OCI-LY3 (cell line): Measurements from ENCODE around the gene LSP1.

ENCODE experiments used
- EZH2phosphoT487 ChIP-seq: fragments of 200-600 bp; shearing (Covaris generic); IDR thresholded peaks from 2 replicates; pipeline ENCODE4 v1.6.1; 2018; ENCODE audit warnings: antibody characterized with exemption, mixed run types, low read depth
- TF ChIP-seq, protein P1 (sequence below): fragments of 200-600, 300-600 bp; sonication (generic); IDR thresholded peaks from 2 replicates; pipeline ENCODE4 v1.5.1; 2014; ENCODE audit warnings: antibody characterized with exemption, low read length, low read depth

DNA sequence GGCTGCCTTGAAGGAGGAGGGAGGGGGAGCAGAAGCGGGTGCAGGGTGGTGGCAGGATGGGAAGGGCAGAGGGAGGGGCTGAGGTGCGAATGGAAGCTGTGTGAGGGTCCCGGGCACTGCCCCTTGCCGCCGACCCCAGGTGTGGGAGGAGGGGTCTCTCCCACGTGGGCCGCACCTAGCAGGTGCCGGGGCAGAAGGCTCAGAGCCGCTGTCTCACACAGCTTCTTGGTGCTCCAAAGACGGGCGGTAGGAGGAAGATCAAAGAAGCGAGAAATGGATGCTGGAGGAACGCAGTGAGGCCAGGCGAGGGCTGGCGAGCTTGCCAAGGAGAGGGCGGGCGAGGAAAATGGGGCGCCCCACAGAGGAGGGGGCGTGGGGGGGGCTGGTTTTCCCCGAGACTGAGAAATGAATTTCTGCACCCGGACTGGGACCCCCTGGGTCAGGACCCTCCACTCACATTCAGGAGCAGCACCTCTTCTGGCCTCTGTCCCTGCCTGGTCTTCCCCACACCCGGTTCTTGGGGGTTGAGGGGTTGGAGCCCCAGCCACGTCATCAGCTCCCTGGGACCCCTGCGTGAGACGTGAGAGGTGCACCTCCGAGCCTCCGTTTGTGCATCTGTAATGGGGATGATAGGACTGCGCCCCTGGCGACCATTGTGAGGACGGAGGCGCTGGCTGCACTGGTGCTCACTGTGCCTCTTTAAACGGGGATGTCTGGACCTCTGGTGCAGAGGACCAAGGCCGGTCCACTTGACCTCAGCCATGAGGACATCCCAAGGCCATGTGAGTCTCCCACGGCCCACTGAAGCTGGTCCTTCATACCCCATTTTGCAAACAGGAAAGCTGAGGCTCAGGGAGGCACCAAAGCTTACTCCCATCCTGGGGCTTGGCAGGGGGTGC is 16.8 kb downstream of the LSP1 start:
- TF ChIP-seq, protein P1, sequence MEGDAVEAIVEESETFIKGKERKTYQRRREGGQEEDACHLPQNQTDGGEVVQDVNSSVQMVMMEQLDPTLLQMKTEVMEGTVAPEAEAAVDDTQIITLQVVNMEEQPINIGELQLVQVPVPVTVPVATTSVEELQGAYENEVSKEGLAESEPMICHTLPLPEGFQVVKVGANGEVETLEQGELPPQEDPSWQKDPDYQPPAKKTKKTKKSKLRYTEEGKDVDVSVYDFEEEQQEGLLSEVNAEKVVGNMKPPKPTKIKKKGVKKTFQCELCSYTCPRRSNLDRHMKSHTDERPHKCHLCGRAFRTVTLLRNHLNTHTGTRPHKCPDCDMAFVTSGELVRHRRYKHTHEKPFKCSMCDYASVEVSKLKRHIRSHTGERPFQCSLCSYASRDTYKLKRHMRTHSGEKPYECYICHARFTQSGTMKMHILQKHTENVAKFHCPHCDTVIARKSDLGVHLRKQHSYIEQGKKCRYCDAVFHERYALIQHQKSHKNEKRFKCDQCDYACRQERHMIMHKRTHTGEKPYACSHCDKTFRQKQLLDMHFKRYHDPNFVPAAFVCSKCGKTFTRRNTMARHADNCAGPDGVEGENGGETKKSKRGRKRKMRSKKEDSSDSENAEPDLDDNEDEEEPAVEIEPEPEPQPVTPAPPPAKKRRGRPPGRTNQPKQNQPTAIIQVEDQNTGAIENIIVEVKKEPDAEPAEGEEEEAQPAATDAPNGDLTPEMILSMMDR, result peak; percentile 47
- no peak for TF ChIP-seq EZH2phosphoT487
